ENCODE results near the gene TMEM63C.

DNA sequence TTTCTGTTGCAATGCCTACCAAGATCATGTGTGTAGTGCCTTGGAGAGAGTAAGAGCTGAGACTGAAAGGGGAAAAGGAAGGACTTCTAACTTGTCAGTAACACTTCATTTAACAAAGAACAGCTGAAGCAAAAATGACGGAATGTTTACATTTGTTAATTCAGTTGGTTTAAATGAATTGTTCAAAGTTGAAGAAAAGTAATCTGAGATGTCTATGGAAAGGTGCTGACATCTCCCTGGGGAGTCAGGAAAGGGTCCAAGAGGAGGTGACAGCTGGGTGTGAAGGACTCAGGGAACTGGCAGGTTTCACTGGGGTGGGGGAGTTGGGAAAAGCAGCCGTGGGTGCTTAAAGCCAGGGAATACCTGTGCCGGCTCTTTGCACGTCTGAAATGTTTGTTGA is 7.9 kb downstream of the TMEM63C start:
- TF ChIP-seq, protein P1, sequence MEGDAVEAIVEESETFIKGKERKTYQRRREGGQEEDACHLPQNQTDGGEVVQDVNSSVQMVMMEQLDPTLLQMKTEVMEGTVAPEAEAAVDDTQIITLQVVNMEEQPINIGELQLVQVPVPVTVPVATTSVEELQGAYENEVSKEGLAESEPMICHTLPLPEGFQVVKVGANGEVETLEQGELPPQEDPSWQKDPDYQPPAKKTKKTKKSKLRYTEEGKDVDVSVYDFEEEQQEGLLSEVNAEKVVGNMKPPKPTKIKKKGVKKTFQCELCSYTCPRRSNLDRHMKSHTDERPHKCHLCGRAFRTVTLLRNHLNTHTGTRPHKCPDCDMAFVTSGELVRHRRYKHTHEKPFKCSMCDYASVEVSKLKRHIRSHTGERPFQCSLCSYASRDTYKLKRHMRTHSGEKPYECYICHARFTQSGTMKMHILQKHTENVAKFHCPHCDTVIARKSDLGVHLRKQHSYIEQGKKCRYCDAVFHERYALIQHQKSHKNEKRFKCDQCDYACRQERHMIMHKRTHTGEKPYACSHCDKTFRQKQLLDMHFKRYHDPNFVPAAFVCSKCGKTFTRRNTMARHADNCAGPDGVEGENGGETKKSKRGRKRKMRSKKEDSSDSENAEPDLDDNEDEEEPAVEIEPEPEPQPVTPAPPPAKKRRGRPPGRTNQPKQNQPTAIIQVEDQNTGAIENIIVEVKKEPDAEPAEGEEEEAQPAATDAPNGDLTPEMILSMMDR (IDR thresholded peaks at IDR 0.05; ENCODE audit: insufficient read depth, low read length, poor library complexity, severe bottlenecking), result no peak
- no peak for TF ChIP-seq EZH2phosphoT487 (conservative IDR thresholded peaks at IDR 0.05; ENCODE audit: low read length)
